Mucosa of descending colon (tissue), 3 donors: ENCODE results near the gene RNF111. TPM values are rescaled to one million over a fixed set of nuclear protein-coding genes. Genes with fewer than 3 reads are reported as not detected.

Experiments used
- ATAC-seq: fragments of 200-7000 bp; cut with Tn5 transposase; one replicate; pipeline ENCODE4 v1.9.1; 2020; ENCODE audit warnings: mild to moderate bottlenecking, moderate library complexity
- DNase-seq, 3 donors: peaks; one replicate each; pipeline ENCODE4 v3.0.0-alpha.2; 2020
- H3K36me3 ChIP-seq: fragments of 200-600 bp; one replicate; pipeline ENCODE4 v1.8.0; 2021; ENCODE audit warnings: low read depth, mild to moderate bottlenecking
- H3K4me1 ChIP-seq: fragments of 200-600 bp; one replicate; pipeline ENCODE4 v1.8.0; 2021; ENCODE audit warnings: low read depth, mild to moderate bottlenecking
- H3K4me3 ChIP-seq: fragments of 200-600 bp; one replicate; pipeline ENCODE4 v1.8.0; 2021; ENCODE audit warnings: mild to moderate bottlenecking
- H3K9me3 ChIP-seq: fragments of 200-600 bp; one replicate; pipeline ENCODE4 v1.8.0; 2021; ENCODE audit warnings: mild to moderate bottlenecking
- intact Hi-C, 2 donors: fragments of 100-400 bp; cut with DNase I in 1 of 2; cut with micrococcal nuclease in 1 of 2; formaldehyde crosslinking; loops; one replicate each; pipeline versions ENCODE4 v1.11.0 to v1.11.1; 2022; cut with DNase I, micrococcal nuclease
- total RNA-seq, 3 donors: library from RNA; stranded (reverse); fragmentation: NEBNext Ultra II Directional in 2 of 3; extraction: Animal tissue kit (Norgen Biotek cat#: 25700) in 2 of 3; gene quantifications; one replicate each; pipeline versions ENCODE4 v1.2.1 to v1.2.4, GENCODE V29; 2021 to 2023
- TF ChIP-seq, protein P1 (sequence below): fragments of 200-600 bp; IDR thresholded peaks from one replicate; pipeline ENCODE4 v1.8.0; 2022; ENCODE audit warnings: antibody characterized with exemption, mild to moderate bottlenecking
- donor health status: DM: no; HTN: no; CAD: no; lungs with moderate emphysema.
- donor health status: DM: no; HTN: no; CAD: no.
- donor health status: DM: no; HTN: yes; CAD: no.

RNF111 gene
- total RNA-seq, 3 donors from 2014 or later: 25.7 to 39.6 (median 37.8) TPM

GRCh38 chr15:59048897-59049296 is 61.4 kb downstream of the RNF111 start:
- Histone ChIP-seq H3K36me3 (no peaks in the 10 kb centered on the region), H3K4me1 (no peaks in the 10 kb centered on the region), H3K9me3 (no peaks in the 10 kb centered on the region), H3K4me3 (no peak overlapping the region)
- no peak for DNase-seq
- TF ChIP-seq, protein P1, sequence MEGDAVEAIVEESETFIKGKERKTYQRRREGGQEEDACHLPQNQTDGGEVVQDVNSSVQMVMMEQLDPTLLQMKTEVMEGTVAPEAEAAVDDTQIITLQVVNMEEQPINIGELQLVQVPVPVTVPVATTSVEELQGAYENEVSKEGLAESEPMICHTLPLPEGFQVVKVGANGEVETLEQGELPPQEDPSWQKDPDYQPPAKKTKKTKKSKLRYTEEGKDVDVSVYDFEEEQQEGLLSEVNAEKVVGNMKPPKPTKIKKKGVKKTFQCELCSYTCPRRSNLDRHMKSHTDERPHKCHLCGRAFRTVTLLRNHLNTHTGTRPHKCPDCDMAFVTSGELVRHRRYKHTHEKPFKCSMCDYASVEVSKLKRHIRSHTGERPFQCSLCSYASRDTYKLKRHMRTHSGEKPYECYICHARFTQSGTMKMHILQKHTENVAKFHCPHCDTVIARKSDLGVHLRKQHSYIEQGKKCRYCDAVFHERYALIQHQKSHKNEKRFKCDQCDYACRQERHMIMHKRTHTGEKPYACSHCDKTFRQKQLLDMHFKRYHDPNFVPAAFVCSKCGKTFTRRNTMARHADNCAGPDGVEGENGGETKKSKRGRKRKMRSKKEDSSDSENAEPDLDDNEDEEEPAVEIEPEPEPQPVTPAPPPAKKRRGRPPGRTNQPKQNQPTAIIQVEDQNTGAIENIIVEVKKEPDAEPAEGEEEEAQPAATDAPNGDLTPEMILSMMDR: no peak
- ATAC-seq: no peak
- intact Hi-C loops: no loop called here

GRCh38 chr15:59051873-59052861 is 64.7 kb downstream of the RNF111 start:
- Histone ChIP-seq H3K36me3 (no peaks in the 10 kb centered on the region), H3K4me1 (no peaks in the 10 kb centered on the region), H3K4me3 (no peak overlapping the region), H3K9me3 (no peaks in the 10 kb centered on the region)
- ATAC-seq: no peak
- intact Hi-C loops: no loop called here
- TF ChIP-seq, protein P1: no peak
- DNase-seq: no peak

GRCh38 chr15:59052915-59053407 is 65.5 kb downstream of the RNF111 start:
- no peaks in the 10 kb centered on the region for H3K9me3 ChIP-seq
- H3K4me1 ChIP-seq: no peaks in the 10 kb centered on the region
- ATAC-seq (no peak), DNase-seq (no peak)
- H3K4me3 ChIP-seq: no peak overlapping the region
- no peaks in the 10 kb centered on the region for H3K36me3 ChIP-seq
- intact Hi-C loops: no loop called here
- TF ChIP-seq, protein P1: no peak

GRCh38 chr15:59053482-59053881 is 66.0 kb downstream of the RNF111 start:
- no peaks in the 10 kb centered on the region for H3K4me1 ChIP-seq
- ATAC-seq (peak; percentile 22), DNase-seq (no peak)
- no peak overlapping the region for H3K4me3 ChIP-seq
- H3K36me3 ChIP-seq: no peaks in the 10 kb centered on the region
- intact Hi-C loops: no loop called here
- TF ChIP-seq, protein P1: no peak
- no peaks in the 10 kb centered on the region for H3K9me3 ChIP-seq

DNA sequence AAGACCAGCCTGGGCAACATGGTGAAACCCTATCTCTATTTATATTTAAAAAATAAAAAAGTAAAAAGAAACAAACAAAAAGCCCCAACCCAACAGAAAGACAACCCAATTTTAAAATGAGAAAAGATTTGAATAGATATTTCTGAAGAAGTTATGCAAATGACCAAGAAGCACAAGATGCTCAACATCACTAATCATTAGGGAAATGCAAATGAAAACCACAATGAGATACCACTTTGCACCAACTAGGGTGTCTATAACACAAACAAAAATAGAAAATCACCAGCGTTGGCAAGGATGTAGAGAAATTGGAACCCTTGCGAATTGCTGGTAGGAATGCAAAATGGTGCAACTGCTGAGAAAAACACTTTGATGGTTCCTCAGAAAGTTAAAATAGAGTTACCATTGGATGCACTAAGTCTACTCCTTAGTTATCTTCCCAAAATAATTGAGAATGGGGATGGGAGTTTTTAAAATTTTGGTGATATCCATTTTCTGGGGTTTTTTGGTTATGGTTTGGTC is 71.7 kb downstream of the RNF111 start:
- DNase-seq (no peak), ATAC-seq (no peak)
- Histone ChIP-seq H3K36me3 (no peaks in the 10 kb centered on the region), H3K4me3 (no peak overlapping the region), H3K4me1 (no peaks in the 10 kb centered on the region), H3K9me3 (no peaks in the 10 kb centered on the region)
- intact Hi-C loops: no loop called here
- TF ChIP-seq, protein P1: no peak
